ENCODE measurements around the gene WIPF3.

DNA sequence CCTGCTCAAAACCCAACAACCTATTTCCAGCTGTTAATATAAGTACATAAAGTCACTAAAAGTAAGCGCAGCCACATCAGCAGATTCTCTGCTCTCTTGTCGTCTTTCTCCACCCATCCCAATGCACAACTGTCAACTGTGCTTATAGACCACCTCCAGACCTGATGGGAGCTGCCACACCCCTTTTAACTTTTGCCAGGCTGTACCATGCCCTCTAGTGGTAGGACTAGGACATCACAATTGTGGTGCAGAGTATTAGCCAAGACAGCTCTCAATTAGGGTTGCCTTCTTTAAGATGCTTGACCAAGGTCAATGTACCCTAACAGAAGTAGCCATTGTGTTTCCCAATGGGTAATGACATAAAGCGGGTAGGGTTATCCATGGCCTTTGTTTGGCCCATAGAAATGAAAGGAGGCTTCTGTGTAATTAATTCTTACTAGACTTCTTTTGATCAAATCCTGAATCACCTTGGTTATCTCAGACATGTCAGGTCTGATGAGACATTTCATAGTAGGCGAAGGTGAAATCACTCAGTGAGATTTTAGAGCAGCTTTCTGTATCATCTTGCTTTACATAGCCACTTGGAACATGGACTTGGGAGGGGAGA lies 115.2 kb downstream of the WIPF3 start:
- TF ChIP-seq MAZ (IDR thresholded peaks at IDR 0.05; ENCODE audit: borderline replicate concordance, low read depth, low read length) (no peak), POLR2A (IDR thresholded peaks at IDR 0.05; ENCODE audit: low read depth, low read length) (no peak), MXI1 (IDR thresholded peaks at IDR 0.05; ENCODE audit: borderline replicate concordance, low read depth, low read length) (no peak), MAFK (IDR thresholded peaks at IDR 0.05; ENCODE audit: low read depth, low read length) (no peak), CHD1 (IDR thresholded peaks at IDR 0.05; ENCODE audit: low read depth, low read length) (no peak), RAD21 (IDR thresholded peaks at IDR 0.05; ENCODE audit: low read length) (peak; percentile 71), CEBPB (IDR thresholded peaks at IDR 0.05; ENCODE audit: low read depth, low read length) (0 out of 2 replicates have a peak, but pooled peaks have one; percentile 15), RCOR1 (IDR thresholded peaks at IDR 0.05; ENCODE audit: insufficient replicate concordance, low read length) (no peak), FOS (IDR thresholded peaks at IDR 0.05; ENCODE audit: low read depth, low read length) (no peak)
- TF ChIP-seq, protein P1, sequence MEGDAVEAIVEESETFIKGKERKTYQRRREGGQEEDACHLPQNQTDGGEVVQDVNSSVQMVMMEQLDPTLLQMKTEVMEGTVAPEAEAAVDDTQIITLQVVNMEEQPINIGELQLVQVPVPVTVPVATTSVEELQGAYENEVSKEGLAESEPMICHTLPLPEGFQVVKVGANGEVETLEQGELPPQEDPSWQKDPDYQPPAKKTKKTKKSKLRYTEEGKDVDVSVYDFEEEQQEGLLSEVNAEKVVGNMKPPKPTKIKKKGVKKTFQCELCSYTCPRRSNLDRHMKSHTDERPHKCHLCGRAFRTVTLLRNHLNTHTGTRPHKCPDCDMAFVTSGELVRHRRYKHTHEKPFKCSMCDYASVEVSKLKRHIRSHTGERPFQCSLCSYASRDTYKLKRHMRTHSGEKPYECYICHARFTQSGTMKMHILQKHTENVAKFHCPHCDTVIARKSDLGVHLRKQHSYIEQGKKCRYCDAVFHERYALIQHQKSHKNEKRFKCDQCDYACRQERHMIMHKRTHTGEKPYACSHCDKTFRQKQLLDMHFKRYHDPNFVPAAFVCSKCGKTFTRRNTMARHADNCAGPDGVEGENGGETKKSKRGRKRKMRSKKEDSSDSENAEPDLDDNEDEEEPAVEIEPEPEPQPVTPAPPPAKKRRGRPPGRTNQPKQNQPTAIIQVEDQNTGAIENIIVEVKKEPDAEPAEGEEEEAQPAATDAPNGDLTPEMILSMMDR (conservative IDR thresholded peaks at IDR 0.05; ENCODE audit: low read depth, low read length), result peak; percentile 82
- TF ChIP-seq, protein P2, sequence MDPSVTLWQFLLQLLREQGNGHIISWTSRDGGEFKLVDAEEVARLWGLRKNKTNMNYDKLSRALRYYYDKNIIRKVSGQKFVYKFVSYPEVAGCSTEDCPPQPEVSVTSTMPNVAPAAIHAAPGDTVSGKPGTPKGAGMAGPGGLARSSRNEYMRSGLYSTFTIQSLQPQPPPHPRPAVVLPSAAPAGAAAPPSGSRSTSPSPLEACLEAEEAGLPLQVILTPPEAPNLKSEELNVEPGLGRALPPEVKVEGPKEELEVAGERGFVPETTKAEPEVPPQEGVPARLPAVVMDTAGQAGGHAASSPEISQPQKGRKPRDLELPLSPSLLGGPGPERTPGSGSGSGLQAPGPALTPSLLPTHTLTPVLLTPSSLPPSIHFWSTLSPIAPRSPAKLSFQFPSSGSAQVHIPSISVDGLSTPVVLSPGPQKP (IDR thresholded peaks at IDR 0.05; ENCODE audit: borderline replicate concordance, low read depth, low read length), result no peak
- TF ChIP-seq, protein P3, sequence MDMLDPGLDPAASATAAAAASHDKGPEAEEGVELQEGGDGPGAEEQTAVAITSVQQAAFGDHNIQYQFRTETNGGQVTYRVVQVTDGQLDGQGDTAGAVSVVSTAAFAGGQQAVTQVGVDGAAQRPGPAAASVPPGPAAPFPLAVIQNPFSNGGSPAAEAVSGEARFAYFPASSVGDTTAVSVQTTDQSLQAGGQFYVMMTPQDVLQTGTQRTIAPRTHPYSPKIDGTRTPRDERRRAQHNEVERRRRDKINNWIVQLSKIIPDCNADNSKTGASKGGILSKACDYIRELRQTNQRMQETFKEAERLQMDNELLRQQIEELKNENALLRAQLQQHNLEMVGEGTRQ (IDR thresholded peaks at IDR 0.05; ENCODE audit: low read depth, low read length), result no peak

Measured in IMR-90 (cell line).